Right lung (tissue), 10 donors: Measurements from ENCODE around the gene SLC39A6. TPM values are rescaled to one million over a fixed set of nuclear protein-coding genes. Genes with fewer than 3 reads are reported as not detected.
"Not testable (repeated sequence)": the region's sequence is repeated elsewhere in the genome, so short reads cannot be mapped to it uniquely, and the experiment has no call there.

Experiments
- DNase-seq, 2 donors: peaks; one replicate each; pipeline ENCODE4 v3.0.0-alpha.2; 2013
- long read RNA-seq, 8 donors: transcript quantifications; one replicate each; lab custom pipeline, GENCODE V29; 2026
- polyA plus RNA-seq, 5 donors: library from polyadenylated mRNA; unstranded; fragments of 120-200 nt; gene quantifications; one replicate each; pipeline versions ENCODE4 v1.2.1 to v1.2.3, GENCODE V29; 2013; ENCODE audit warnings: inconsistent platforms in 1 of 5, low replicate concordance in 1 of 5; ENCODE audit not compliant: insufficient read length in 5 of 5, insufficient read depth in 1 of 5

SLC39A6 gene, protein sequence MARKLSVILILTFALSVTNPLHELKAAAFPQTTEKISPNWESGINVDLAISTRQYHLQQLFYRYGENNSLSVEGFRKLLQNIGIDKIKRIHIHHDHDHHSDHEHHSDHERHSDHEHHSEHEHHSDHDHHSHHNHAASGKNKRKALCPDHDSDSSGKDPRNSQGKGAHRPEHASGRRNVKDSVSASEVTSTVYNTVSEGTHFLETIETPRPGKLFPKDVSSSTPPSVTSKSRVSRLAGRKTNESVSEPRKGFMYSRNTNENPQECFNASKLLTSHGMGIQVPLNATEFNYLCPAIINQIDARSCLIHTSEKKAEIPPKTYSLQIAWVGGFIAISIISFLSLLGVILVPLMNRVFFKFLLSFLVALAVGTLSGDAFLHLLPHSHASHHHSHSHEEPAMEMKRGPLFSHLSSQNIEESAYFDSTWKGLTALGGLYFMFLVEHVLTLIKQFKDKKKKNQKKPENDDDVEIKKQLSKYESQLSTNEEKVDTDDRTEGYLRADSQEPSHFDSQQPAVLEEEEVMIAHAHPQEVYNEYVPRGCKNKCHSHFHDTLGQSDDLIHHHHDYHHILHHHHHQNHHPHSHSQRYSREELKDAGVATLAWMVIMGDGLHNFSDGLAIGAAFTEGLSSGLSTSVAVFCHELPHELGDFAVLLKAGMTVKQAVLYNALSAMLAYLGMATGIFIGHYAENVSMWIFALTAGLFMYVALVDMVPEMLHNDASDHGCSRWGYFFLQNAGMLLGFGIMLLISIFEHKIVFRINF
- polyA plus RNA-seq: 10 to 100 TPM; 41.3 to 62.4 (median 58.8) TPM
- long read RNA-seq, donor 1, transcript SLC39A6-201 (10 exons, 3,543 nt): major isoform, 11 of 49 reads
- long read RNA-seq, donor 1, partial matches to known transcripts: 36 of 49 reads
- long read RNA-seq, donor 1, other reads (novel, unspliced or antisense): 0 of 49 reads
- long read RNA-seq, donor 2, transcript SLC39A6-201 (10 exons, 3,543 nt): major isoform, 7 of 8 reads
- long read RNA-seq, donor 2, partial matches to known transcripts: 0 of 8 reads
- long read RNA-seq, donor 2, other reads (novel, unspliced or antisense): 0 of 8 reads
- long read RNA-seq, donor 3, transcript SLC39A6-201 (10 exons, 3,543 nt): major isoform, 5 of 6 reads
- long read RNA-seq, donor 3, partial matches to known transcripts: 0 of 6 reads
- long read RNA-seq, donor 3, other reads (novel, unspliced or antisense): 0 of 6 reads
- long read RNA-seq, donor 4, transcript SLC39A6-201 (10 exons, 3,543 nt): major isoform, 5 of 21 reads
- long read RNA-seq, donor 4, partial matches to known transcripts: 14 of 21 reads
- long read RNA-seq, donor 4, other reads (novel, unspliced or antisense): 0 of 21 reads
- long read RNA-seq, donor 5, transcript SLC39A6-201 (10 exons, 3,543 nt): major isoform, 6 of 115 reads
- long read RNA-seq, donor 5, partial matches to known transcripts: 108 of 115 reads
- long read RNA-seq, donor 5, other reads (novel, unspliced or antisense): 0 of 115 reads
- long read RNA-seq, donor 6, transcript SLC39A6-201 (10 exons, 3,543 nt): major isoform, 12 of 40 reads
- long read RNA-seq, donor 6, partial matches to known transcripts: 24 of 40 reads
- long read RNA-seq, donor 6, other reads (novel, unspliced or antisense): 0 of 40 reads
- long read RNA-seq, donor 7, transcript SLC39A6-204 (10 exons, 3,003 nt): major isoform, 6 of 90 reads
- long read RNA-seq, donor 7, partial matches to known transcripts: 68 of 90 reads
- long read RNA-seq, donor 7, other reads (novel, unspliced or antisense): 14 of 90 reads
- long read RNA-seq, donor 8, partial matches to known transcripts: 0 of 5 reads
- long read RNA-seq, donor 8, other reads (novel, unspliced or antisense): 0 of 5 reads

DNA sequence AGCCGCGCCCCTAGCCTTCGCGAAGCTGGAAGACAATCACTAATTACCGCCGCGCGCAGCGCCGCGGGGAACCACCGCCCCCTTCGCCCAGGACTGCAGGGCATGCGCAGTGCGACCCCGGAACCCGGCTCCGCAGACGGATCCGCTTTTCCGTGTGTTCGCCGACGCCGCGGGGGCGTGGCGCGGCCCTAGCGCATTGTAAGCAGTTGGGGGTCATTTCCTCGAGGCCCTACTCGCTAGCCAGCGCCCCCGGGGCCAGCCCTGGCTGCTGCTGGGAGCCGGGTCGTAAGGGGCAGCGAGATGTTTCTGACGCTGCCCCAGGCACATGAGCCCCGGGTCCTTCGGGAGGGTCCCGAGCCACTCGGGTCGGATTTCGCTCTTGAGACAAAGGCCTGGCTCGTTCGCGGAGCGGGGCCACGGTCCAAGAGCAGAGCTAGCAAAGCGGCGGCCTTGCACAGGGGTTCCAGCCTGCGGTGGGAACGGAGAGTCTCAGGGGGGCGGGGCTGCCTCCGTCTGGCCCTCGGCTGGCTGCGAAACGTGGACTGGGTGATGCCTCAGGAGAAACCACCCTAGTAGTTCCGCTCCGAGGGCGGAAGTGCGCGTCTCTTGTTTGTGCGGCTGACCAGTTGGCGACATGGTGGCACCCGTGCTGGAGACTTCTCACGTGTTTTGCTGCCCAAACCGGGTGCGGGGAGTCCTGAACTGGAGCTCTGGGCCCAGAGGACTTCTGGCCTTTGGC, at the start of gene SLC39A6, which contains the start of gene ELP2:
TSS of gene SLC39A6 (minus strand) at position 41 of the 739 bp plus-strand sequence. CDS start 2,333 bp downstream, outside the sequence.
TSS of gene ELP2 (plus strand) at position 600 of the 739 bp plus-strand sequence. CDS start at position 635, 35 bp downstream.
- DNase-seq: peak; percentile 98 to 99

DNA sequence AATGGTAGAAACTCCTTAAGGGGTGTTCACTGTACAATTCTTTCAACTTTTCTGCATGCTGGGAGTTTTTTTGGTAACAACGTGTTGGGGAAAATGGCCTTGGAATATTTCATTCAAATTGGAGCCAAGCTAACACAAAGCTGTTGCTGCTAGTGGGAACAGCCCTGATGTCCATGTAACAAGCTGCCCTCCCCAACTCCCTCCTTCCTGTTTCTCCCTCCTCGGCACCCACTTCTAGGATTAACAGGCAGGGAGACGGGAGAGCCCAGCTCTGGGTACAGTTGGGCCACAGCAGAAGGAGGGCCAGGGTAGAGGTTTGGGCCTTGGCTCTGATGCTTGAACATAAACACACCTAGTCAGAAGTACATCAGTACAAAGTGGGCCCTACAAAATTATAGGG, 48.8 kb upstream of the SLC39A6 start:
- DNase-seq: no peak

DNA sequence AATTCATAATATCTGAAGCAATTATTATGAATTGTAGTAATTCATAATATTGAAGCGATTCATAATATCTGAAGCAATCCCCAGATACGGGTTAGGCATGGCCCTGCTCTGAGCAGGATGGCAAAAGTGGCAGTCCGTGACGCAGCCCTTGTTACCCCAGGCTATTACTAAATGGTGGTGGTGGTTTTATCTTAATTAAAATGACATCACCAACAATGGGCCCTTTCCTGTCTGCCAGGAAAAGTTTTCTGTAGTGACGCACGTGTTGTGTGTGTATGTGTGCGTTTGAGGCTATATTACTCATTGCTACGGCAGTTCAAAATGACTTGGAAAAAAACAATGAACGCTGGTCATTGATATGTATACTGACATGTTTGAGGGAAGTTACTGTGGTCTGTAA, 47.6 kb upstream of the SLC39A6 start:
- no peak for DNase-seq

GRCh38 chr18:36176177-36176584, 47.0 kb upstream of the SLC39A6 start:
- DNase-seq: no peak

DNA sequence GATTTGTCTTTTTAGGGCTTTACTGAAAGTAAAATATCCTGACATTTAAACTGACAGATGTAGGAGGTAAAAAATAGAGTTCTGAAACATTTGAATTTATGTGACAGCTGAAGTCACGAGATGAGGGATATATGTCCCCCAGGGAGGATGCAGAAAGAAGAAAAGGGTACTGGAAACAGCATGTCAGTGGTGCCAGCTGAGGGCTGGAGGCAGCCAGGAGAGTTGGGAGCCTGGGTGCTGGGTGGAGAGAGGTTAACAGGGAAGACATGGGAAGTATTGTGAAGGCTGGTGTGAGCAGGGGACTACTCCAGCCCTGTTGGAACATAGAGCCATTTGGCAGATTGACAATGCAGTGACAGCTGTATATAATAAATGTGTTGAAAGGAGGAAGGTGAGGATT, 46.3 kb upstream of the SLC39A6 start:
- DNase-seq: no peak

- DNase-seq: no peak
These were observed 40.8 kb upstream of the SLC39A6 start for GRCh38 chr18:36169938-36170337.

- not testable (repeated sequence) for DNase-seq
These were observed 39.2 kb upstream of the SLC39A6 start for GRCh38 chr18:36168296-36168695.

DNA sequence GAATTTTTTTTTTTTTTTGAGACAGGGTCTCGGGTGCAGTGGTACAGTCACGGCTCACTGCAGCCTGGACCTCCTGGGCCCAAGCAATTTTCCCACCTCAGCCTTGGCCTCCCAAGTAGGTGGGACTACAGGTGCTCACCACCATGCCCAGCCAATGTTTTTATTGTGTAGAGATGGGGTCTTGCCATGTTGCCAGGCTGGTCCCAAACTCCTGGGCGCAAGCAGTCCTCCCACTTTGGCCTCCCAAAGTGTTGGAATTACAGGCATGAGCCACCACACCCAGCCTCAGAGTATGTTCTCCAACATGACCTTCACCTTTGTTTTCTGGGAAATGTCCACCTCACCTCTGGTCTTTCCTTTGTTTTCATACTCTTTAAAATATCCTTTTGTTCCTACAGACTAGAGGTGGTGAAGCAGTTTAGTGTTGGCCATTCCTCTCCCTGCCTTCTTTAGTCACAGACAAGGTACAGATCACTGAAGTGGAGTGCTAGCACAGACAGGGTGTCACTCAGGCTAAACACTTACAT, 38.6 kb upstream of the SLC39A6 start:
- DNase-seq: no peak

- no peak for DNase-seq
These were observed 33.8 kb upstream of the SLC39A6 start for GRCh38 chr18:36162981-36163380.

GRCh38 chr18:36160959-36161371, 31.8 kb upstream of the SLC39A6 start:
- DNase-seq: no peak

- no peak for DNase-seq
These were observed 29.2 kb upstream of the SLC39A6 start for GRCh38 chr18:36158266-36158867.

GRCh38 chr18:36157441-36157840, 28.3 kb upstream of the SLC39A6 start:
- no peak for DNase-seq

DNA sequence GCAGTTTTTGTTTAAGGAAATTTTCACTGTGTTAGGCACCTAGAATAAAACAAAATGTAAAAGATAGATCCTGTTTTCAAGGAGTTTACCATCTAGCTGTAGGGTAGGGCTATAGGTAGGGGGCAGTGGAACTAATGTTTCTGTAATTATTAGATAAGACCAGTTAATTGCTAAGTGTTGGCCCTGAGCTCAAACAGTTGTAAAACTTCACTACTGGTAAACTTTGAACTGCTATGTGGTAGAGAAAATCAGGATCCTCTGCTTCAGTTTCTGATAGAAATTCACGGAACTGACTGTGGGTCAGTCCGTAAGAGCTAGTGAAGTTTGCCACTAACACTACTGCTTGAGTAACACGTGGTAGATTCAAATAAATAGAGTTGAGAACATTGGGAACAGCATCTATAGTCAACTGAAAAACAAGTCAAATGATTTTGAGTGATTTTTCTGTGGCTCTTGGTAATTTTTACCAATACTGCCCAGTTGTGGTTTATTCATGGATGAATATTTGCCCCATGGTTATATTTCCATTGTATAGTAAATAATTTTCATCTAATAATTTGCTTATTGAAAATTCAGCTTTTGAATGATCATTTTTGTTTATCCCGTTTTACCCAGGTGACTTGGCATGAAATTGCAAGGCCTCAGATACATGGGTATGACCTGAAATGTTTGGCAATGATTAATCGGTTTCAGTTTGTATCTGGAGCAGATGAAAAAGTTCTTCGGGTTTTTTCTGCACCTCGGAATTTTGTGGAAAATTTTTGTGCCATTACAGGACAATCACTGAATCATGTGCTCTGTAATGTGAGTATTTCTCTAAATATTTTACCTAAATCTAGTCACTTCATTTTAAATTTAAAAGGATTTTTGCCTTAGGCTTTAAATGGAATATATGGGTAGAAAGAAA, 27.0 kb upstream of the SLC39A6 start:
- no peak for DNase-seq

- no peak for DNase-seq
These were observed 24.6 kb upstream of the SLC39A6 start for GRCh38 chr18:36153771-36154170.

- DNase-seq: no peak
These were observed 24.1 kb upstream of the SLC39A6 start for GRCh38 chr18:36153203-36153602.

DNA sequence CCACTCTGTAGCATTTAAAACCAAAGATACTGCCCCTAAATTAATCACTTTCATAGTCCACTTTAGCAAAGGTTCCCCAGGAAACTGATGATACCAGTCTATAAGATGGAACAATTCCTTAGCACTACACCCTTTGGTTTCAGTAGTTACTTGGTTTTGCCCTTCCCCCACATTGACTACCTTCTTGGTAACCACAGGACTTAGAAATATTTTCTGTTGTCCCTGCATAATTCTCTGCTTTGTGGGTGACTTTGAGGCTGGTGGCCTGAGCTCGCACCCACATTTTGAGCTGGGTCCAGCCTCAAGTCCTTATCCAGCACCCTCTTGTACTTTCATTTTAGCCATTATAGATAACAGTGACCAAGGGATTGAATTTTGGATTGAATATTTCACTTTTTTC, 23.6 kb upstream of the SLC39A6 start:
- DNase-seq: no peak

DNA sequence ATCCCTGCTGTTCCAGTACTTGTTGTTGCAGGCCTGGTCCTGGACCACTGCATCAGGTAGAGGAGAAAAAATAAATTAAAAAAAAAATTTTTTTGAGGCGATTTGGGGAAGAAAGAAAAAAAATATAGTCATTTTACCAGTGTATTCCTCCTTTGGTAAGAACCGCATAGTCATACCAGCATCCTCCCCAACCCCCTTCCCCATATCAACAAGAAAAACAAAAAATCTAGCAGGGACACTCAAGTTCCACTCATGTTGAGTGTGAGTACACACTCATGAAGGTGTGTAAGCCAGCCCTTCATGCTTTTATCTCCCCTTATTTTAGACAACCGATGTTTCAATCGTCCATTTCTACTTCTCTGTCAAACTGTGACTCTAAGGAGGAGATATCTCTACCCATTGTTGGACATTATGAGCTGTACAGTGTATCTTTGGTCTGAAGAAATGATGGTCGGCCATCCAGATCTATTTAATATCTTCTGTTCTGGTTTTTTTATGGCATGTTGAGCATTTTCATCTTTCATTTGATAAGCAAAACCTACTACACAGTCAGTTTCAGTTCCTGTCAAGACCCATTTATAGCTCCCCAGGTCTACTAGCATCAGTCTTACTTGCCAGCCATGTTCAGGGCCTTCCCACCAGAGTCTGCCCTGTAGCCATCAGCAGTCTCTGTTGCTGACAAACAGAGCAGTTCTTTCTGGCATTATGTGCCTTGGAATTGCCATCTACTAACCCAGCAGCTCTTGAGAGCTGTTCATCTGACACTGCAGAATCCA, 20.6 kb upstream of the SLC39A6 start:
- DNase-seq: no peak
